HG03457 (cell line): ENCODE data around the gene BRCC3.
A peak's percentile ranks its signal among the peaks of the same experiment; 100 is the strongest.

ENCODE experiments used
- ATAC-seq: cut with Tn5 transposase; IDR thresholded peaks from one replicate; pipeline ENCODE4 v1.9.1; 2021; ENCODE audit warnings: moderate number of reproducible peaks; ENCODE audit not compliant: unreplicated experiment

BRCC3 gene

DNA sequence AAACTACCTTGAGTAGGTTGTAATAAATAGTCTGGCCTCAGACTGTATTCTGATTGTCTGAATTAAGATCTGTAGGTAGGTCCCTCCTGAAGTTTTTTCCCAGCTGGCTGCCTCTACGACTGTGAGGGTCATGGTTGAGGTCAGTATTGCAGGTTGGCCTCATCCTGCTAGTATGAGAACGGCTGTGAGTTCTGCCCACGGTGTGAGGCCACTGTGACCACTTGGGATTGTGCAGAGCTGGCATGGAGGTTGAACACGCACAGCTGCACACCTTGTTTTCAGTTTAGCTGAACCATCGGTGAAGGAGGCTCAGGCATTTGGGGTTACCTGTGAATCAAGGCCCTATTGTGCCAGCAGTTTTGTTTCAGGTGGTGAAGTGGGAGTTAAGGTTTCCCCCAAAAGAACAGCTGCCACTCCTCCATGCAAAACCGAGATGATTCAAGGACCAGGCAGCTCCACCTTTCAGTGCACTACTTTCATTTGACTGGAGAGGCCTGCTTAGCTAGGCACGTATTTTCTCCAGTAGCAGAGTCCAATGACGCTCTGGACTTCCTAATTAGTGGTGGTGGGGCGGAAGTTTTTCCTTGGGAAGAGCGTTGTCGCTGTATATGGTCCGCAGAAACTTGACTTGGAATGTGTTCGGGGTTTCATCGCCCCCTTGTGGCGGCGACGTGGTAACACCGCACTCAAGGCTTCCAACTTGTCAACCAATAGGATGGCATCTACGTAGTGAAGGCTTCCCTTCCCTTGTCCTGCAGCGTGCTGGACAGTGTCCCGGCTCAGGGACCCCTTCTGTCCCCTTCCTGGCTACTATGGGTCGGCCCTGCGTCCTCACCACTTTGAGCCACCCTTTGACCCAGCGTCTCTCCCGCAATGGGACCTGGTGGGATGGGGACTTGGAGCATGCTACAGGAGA lies 14.2 kb upstream of the BRCC3 start:
- no peak for ATAC-seq

- no peak for ATAC-seq
These were observed 9.5 kb upstream of the BRCC3 start for GRCh38 chrX:155061760-155062159.

DNA sequence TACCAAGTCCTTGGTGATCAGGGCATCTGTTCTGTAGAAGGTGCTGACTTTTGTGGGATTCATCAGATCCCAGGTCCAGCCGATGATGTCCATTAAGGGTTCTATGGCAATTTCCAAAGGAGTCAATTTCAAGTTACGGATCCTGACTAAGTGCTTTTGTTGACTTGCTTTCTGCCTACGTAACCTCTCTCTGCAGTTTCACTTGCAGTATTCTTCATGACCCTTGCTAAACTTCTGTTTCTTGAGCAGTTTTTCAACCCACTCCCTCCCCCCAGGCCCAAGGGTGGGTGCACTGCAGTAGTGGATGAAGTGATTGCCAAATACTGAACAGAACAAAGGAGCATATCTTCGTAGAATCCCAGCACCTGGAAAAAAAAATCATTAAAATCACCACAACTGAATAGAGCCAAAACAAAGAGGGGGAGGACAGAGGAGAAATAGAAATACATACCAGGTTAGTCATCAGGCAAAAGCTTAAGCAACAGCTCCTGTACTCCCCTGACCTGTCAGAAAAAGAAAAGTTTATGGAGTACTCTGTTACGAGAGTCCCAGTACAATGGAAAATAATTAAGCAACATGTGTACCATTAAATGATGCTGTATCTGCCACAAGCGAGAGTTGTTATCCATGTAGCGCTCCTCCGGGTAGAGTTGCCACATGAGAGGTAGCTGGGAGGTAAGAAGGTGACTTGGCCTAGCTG lies 6.1 kb upstream of the BRCC3 start:
- no peak for ATAC-seq

- ATAC-seq: no peak
These were observed 3.1 kb upstream of the BRCC3 start for GRCh38 chrX:155068165-155068564.

DNA sequence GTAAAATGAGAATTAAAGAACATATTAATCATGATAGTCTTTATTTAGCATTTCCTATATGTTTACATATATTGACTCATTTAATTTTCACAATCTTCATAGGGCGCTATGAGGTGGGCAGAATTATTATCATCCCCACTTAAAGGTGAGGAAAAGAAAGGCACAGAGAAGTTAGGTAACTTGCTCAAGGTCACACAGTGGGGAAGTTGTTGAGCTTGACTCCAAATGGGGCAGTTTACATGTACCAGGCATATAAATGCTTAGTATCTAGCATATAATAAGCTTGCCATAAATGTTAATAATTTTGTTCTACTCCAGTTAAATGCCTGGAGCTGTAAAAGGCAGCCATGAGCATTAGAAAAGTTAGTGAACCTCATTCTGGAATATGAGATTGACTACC lies 1.9 kb upstream of the BRCC3 start:
- ATAC-seq: no peak

- ATAC-seq: no peak
These were observed 1.3 kb upstream of the BRCC3 start for GRCh38 chrX:155070038-155070437.

DNA sequence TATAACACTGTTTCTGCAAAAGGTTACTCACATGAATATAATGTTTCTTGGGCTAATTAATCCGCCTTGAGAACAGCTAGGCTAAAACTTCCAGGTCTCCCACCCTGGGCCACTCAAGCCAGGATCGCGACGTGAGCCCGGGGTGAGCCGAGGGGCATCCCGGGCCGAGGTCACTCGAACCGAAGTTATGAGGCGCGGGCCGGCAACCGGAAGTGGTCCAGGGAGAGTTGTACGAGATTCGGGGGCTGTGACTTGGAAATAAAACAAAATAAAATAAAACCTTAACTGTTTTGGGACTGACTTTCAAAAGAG lies 689 bp upstream of the BRCC3 start:
- ATAC-seq: peak; percentile 18

DNA sequence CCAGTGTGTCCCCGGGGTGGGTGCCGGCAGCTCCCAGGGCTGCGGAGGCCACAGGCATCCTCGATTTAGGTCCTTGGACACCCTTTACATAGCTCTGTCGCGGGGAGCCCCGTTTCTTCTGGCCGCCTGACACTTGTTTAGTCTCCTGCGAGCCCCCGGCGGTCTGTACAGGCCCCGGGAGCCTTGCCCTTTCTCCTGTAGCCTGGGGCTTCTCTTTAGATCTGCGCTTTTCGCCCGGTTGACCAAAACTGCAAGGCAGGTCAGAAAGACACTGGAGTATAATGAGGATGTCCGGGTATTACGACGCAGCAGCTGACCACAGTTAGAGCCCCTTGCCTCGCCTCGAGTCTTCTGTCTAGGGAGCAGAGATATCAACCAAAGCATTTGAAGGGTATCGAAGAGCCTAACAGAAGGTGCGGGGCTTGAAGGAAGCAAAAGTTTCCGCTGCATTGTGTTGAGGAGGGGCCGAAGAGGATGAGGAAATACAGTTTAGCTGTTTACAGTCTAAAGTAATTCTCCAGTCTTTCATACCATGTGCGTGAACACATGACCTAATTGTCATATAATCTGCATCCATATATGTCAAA lies 479 bp downstream of the BRCC3 start:
- peak; percentile 18 for ATAC-seq

DNA sequence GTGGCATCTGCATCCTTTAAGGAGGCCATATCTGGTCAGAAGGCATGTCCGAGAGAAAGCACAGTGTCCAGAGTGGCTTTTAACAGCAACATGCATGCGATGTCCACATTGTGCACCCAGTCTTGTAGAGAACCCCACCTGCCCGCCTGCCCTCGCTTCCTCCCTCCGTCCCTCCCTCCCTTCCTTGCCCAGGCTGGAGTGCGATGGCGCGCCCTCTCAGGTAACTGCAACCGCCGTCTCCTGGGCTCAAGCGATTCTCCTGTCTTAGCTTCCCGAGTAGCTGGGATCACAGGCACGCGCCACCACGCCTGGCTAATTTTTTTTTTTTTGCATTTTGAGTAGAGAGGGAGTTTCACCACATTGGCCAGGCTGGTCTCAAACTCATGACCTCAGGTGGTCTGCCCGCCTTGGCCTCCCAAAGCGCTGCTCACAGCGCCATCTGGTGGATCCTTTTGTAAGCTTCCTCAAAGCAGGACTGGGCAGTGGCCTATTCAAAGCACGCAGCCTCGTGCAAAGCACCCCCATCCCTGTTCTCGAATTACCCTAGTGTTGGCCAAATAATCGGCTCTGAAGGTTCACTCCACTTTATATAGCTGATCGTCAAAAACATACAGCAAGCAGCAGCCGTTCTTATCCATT lies 15.0 kb downstream of the BRCC3 start:
- ATAC-seq: no peak

DNA sequence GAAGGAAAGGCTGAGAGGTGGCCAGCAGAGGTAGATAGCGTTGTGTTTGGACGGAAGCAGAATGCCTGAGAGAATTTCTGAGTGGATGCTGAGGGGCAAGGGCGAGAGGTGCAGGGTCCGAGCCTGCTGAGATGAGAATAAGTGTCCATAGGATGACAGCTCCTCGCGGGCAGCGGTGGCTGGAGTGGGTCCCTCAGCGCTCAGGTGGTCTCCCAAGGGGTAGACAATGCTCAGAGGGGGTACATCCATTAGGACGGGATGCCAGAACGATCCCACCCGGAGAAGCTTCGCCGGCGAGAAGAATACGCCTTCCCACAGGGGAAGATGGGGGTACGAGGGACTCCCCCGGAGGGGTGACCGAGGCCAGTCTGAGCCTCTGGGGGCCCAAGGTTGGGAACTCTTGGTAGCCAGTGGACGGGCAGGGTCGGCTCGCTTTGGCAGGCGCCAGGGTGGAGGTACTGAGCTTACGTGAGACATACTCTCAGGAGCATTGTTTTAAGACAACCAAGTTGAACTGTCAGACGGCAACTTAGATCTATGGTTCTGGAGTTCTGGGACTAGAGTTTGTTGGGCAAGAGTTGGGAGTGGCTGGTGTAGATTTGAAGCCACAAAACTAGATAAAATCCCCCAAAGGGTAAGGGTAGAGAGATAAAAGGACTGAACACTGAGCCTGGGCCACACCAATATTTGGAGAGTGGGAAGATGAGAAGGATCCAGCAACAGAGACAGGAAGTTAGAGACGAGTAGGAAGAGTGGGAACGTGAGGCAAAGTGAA lies 15.8 kb downstream of the BRCC3 start:
- ATAC-seq: no peak

GRCh38 chrX:155094468-155095061 lies 23.3 kb downstream of the BRCC3 start:
- no peak for ATAC-seq

DNA sequence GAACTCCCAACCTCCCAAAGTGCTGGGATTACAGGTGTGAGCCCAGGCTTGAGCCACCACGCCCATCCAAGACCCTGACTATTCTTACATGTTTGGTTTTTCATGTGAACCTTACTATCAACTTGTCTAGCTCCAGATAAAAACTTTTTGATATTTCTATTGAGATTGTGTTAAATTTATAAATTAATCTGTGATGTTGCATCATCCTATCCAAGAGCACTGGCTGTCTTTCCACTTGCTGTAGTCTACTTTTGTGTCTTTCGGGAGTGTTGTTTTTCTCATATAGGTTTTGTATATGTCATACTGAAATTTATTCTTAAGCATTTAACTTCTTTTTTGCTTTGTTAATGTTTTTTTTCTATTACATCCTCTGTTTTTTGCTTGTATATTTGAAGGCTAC lies 34.6 kb downstream of the BRCC3 start:
- ATAC-seq: no peak

- ATAC-seq: no peak
These were observed 37.1 kb downstream of the BRCC3 start for GRCh38 chrX:155108427-155108826.

GRCh38 chrX:155112171-155112570 lies 40.9 kb downstream of the BRCC3 start:
- ATAC-seq: no peak

- ATAC-seq: no peak
These were observed 41.8 kb downstream of the BRCC3 start for GRCh38 chrX:155113097-155113496.

GRCh38 chrX:155115174-155115819 lies 44.0 kb downstream of the BRCC3 start:
- no peak for ATAC-seq

- ATAC-seq: no peak
These were observed 56.2 kb downstream of the BRCC3 start for GRCh38 chrX:155127465-155127864.

DNA sequence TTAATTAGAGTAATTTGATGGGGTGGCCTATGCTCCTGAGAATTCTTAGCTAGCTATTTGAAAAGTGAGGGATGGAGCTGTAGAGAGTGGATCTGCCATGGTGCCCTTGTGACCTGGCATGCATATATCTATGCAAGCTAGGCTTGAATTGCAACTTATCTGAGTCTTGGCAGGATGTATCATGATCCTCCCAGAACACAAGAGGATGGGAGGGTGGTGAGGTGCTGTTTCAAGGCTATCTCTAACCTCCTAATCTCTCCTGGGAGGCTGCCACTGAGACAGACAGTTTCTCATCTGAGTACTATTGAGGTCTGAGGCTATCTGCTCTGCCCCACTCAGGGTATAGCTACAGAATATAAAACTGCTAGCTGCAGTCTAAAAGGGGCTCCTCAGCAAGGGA lies 56.6 kb downstream of the BRCC3 start:
- ATAC-seq: no peak

DNA sequence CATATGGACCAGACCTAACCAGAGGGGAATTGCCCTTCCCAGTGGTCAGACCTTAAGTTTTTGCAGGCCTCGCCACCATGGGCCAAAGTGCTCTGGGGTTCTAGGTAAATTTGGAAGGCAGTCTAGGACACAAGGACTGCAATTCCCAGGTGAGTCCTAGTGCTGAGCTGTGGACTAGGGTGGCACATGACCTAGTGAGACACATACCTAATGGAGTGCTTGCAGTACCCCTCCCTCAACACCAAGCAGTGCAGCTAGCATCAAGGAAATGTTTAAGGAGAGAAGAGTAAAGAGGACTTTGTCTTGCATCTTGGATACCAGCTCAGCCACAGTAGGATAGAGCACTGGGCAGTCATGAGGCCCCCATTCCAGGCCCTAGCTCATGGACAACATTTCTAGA lies 60.8 kb downstream of the BRCC3 start:
- no peak for ATAC-seq

GRCh38 chrX:155134255-155134654 lies 62.9 kb downstream of the BRCC3 start:
- ATAC-seq: no peak
